ENCODE results near the gene ZNF469. TPM values are rescaled to one million over a fixed set of nuclear protein-coding genes. Genes with fewer than 3 reads are reported as not detected.

The ZNF469 gene
- total RNA-seq, 2 donors from 2014 or later: 0.07 to 0.54 TPM

DNA sequence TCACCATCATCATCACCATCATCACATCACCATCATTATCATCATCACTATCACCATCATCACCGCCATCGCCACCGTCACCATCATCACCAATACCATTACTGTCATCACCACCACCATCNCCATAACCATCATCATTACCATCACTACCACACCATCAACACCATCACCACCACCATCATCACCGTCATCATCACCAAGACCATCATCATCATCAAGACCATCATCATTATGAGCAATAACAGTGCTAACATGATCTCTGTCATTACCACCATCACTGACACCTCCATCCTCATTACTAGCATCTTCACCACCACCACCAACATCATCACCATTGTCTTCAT is 16.1 kb upstream of the ZNF469 start:
- Mint-ChIP-seq H3K9me3 (peaks cover 4 to 13% of the 10 kb centered on the region in 2 donors), H3K27ac (no peak overlapping the region), H3K36me3 (peaks cover 0 to 10% of the 10 kb centered on the region in 2 donors)
- no peak for DNase-seq (ENCODE audit: low spot score in 2 of 2)
- no peak for ATAC-seq

DNA sequence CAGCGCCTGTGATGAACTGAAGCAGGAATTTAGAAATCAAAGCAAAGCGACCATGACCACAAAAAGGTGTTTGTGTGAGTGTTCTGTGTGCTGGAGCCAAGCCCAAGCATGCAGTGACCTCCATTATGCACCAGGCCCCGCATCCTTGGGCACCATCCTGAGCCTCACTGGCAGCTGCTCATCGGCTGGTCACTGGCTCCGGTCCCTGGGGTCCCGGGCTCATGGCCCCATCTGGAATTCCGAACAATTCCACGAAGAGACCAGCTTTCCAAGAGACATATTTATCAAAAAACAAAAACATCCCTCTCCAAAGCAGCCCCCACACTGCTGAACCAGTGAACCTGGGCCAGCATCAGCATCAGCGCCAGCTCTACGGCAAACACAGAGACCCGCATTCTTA is 15.2 kb upstream of the ZNF469 start:
- no peak for DNase-seq (ENCODE audit: low spot score in 2 of 2)
- ATAC-seq: no peak
- no peak overlapping the region for H3K27ac Mint-ChIP-seq
- H3K36me3 Mint-ChIP-seq: peaks cover 0 to 10% of the 10 kb centered on the region in 2 donors
- H3K9me3 Mint-ChIP-seq: peaks cover 3 to 11% of the 10 kb centered on the region in 2 donors

DNA sequence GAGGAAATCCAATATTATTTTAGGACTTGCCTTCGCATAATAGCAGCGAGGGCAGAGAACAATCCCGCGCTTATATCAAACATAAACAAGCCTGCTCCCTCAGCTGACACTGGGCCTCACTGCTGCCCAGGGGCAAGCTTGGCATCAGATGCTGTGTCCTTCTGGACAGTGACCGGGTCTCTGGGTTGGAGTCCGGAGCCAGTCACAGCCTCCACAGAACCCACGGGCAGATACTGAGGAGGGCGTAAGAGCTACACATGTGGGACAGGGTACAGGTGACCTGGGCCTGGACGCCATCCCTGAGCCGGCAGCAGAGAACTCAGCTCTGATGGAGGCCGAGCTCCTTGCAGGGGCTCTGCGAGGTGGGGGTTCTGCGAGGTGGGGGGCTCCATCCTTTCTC is 14.7 kb upstream of the ZNF469 start:
- DNase-seq (ENCODE audit: low spot score in 2 of 2) (no peak), ATAC-seq (no peak)
- Mint-ChIP-seq H3K9me3 (peaks cover 0 to 6% of the 10 kb centered on the region in 2 donors), H3K36me3 (peaks cover 0 to 9% of the 10 kb centered on the region in 2 donors), H3K27ac (no peak overlapping the region)

DNA sequence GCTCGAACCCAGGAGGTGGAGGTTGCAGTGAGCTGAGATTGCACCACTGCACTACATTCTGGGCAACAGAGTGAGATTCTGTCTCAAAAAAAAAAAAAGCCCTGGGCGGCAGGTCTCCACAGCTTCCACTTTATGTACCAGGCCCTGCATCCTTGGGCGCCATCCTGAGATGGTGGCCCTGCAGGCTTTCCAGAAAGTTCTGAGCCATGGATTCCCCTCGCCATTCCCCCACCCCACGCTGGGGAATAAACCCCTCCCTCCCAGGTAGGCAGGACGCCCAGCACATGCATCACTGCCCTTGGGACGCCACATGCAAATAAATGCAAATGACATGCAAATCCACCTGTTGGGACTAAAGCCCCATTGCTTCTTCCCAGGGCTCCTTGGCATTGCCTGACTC is 13.8 kb upstream of the ZNF469 start:
- no peaks in the 10 kb centered on the region for H3K36me3 Mint-ChIP-seq
- DNase-seq (ENCODE audit: low spot score in 2 of 2): no peak
- no peaks in the 10 kb centered on the region for H3K9me3 Mint-ChIP-seq
- no peak for ATAC-seq
- H3K27ac Mint-ChIP-seq: no peak overlapping the region

DNA sequence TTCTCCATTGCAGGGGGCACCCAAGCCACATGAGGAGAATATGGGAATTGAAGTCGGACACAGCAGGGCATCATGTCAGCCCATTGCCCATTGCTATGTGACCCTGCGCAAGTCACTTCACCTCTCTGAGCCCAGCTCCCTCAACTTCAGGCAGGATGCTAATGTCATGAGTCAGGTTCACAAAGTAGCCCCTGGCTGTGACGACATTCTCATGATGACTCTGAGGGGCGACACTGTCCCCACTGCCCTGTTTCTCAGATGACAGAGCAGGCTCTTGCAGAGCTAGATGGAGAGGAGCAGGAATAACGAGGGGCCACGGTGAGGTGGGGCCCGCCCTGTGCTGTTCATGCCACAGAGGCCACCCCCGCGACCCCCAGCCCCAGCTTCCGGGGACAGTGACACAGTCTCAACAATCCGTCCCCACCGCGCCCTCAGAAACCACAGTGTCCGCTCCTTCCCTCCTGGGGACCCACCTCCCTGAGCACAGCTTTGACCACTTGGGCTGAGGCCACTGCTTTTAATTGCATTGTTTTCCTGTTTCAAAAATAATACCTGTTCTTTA is 13.2 kb upstream of the ZNF469 start:
- Mint-ChIP-seq H3K36me3 (no peaks in the 10 kb centered on the region), H3K27ac (no peak overlapping the region), H3K9me3 (no peaks in the 10 kb centered on the region)
- DNase-seq (ENCODE audit: low spot score in 2 of 2) (no peak), ATAC-seq (no peak)

DNA sequence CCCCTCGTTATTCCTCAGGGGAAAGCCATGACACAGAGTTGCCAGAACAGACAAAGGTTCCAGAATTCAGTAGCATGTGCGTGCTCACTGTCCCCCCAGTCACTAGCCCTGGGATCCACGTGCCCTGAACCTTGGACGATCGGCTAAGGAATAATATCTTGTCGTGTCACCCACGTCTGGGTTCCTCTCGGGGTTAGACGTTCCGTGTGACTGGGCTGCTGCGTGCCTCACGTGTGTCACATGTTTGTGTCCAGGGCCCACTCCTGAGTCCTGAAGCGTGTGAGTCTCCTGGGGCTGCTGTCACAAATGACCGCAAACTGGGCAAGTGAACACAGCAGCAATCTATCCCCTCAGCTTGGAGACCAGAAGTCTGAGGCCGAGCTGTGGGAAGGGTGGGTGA is 12.4 kb upstream of the ZNF469 start:
- Mint-ChIP-seq H3K36me3 (no peaks in the 10 kb centered on the region), H3K27ac (no peak overlapping the region), H3K9me3 (no peaks in the 10 kb centered on the region)
- ATAC-seq (no peak), DNase-seq (ENCODE audit: low spot score in 2 of 2) (no peak)

DNA sequence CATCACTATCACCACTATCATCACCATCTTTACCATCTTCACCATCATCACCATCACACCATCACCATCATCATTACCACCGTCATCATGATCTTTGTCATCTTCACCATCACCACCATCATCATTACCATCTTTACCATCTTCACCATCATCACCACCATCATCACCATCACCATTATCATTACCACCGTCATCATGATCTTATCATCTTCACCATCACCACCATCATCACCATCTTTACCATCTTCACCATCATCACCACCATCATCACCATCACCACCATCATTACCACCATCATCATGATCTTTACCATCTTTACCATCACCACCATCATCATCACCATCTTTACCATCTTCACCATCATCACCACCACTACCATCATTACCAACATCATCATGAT is 10.2 kb upstream of the ZNF469 start:
- DNase-seq (ENCODE audit: low spot score in 2 of 2): no peak
- H3K36me3 Mint-ChIP-seq: no peaks in the 10 kb centered on the region
- ATAC-seq: no peak
- no peak overlapping the region for H3K27ac Mint-ChIP-seq
- H3K9me3 Mint-ChIP-seq: no peaks in the 10 kb centered on the region

DNA sequence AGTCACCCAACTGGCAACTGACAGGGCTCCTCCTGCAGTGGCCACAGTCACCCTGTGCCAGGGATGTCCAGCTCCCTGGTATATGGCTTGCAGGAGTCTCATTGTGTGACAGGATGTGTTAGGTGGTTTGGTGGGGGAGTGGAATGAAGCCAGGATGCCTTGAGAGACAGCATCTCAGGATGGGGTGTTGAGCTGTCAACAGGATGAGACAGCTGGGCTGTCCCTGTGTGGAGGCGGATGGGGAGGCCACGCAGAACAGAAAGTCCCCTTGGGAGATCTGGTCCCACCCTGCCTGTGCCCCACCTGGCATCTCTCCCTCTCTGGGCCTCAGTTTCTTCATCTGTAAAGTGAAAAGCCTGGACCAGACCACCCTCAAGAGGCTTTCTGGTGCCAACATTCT is 9.5 kb upstream of the ZNF469 start:
- DNase-seq (ENCODE audit: low spot score in 2 of 2) (no peak), ATAC-seq (no peak)
- Mint-ChIP-seq H3K9me3 (no peaks in the 10 kb centered on the region), H3K27ac (no peak overlapping the region), H3K36me3 (no peaks in the 10 kb centered on the region)

DNA sequence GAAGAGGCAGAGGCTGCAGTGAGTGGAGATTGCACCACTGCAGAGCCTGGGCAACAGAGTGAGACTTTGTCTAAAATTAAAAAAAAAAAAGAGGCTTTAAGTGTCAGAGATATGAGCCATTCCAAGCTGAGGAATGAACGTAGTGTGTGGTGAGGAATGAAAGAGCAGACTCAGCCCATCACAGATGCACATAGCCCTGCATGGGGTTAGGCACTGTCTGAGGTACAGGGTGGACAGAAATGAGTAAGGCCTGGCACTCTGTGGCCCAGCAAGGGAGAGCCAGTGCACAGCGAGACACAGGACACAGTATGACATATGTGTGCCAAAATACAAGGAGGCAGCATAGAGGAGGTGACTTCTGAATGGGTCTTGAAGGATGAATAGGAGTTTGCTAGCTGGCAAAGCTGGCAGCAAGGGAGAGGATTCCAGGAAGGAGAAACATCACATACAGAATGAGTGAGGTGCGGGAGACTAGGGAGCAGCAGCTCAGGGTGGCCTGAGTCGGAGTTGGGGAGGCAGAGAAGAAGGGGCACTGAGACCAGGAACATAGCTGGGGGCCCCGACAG is 8.7 kb upstream of the ZNF469 start:
- H3K9me3 Mint-ChIP-seq: no peaks in the 10 kb centered on the region
- H3K27ac Mint-ChIP-seq: no peak overlapping the region
- no peaks in the 10 kb centered on the region for H3K36me3 Mint-ChIP-seq
- DNase-seq (ENCODE audit: low spot score in 2 of 2): no peak
- ATAC-seq: no peak

DNA sequence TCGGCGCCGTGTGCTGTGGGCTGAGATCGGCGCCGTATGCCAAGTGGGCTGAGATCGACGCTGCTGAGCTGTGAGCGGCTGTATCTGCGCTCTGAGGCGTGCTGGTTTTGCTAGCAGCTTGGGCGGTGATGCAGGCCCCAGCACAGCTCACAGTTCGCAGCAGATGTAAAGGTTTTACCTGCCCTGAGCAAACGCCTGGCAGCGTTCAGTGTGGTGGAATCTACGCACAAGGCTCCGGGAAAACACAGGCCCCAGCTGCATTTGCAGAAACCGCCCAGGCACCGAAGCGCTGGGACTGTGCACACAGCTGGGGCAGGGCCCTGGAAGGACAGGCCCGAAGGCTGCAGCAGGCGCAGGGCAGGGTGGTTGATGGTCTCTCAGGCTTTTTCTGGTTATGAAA is 8.0 kb upstream of the ZNF469 start:
- H3K36me3 Mint-ChIP-seq: no peaks in the 10 kb centered on the region
- DNase-seq (ENCODE audit: low spot score in 2 of 2) (no peak), ATAC-seq (no peak)
- H3K27ac Mint-ChIP-seq: no peak overlapping the region
- no peaks in the 10 kb centered on the region for H3K9me3 Mint-ChIP-seq

DNA sequence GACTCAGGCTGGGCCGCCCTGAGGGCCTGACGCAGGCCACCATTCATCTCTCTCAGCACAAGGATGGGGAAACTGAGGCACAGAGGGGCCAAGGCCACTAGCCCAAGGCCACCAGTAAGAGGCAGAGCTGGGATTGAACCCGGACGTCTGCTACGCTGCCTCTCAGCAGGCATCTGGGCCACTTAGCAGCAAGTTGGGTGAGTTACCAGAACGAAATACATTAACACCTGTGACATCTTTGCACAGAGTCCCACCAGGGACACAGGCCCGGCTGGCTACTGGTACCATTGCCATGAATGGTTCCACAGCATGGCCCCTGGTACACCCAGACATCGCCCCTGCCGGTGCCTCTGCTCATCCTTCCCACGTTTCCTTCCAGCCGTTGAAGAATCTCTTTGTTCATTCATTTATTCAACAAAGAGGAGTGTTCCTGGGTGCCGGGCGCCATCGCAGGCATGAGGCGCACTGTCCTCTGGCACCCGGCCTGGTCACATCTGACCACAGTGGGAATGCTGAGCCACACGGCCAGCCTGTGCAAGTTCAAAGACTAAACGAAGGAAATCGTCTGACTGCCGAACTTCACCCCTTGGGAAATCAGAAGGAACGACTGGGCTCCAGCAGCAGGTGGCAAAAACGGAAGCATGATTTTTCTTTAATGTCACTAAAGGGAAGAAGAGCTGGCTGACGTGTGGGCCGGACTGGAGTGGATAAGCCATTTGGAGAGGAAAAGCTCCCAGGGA is 7.4 kb upstream of the ZNF469 start:
- DNase-seq (ENCODE audit: low spot score in 2 of 2): no peak
- no peak for ATAC-seq
- H3K27ac Mint-ChIP-seq: no peak overlapping the region
- no peaks in the 10 kb centered on the region for H3K9me3 Mint-ChIP-seq
- no peaks in the 10 kb centered on the region for H3K36me3 Mint-ChIP-seq

DNA sequence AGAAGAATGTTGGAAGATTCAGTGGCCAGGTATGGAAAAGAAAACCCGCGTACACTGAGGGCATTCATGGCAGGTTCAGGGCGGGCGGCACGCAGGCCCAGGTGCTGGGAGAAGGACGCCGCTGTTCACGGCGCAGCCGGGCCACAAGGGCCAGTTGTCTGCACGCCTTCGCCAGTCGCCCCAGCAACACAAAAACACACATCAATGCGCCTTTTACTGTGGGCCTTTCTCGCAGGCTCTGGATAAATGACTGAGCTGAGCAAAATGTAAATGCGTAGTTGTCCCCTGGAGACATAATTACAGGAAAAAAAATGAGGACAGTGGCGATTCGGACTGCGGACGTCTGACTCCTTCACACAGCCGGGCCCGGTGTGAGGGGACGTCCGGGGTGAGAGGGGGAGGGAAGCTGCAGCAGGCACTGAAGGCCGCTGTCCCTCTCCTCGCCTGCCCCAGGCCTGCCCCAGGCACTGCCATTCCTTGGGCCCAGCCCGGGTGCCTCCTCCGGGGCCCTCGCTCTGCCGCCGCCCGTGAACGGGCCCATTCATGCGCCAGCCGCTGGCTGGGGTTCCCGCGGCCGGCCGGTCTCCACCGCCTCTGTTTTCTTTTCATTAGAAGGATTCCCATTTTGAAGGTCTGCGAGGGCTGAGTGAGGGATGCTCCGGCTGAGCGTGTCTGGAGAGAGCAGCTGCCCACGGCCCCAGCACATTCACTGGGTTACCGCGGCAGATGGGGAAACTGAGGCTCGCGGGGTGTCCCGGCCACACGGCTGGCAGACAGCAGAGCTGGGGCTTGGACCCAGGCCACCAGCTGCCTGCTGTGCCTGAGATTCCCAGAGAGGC is 6.5 kb upstream of the ZNF469 start:
- Mint-ChIP-seq H3K27ac (no peak overlapping the region), H3K9me3 (no peaks in the 10 kb centered on the region), H3K36me3 (no peaks in the 10 kb centered on the region)
- no peak for ATAC-seq
- no peak for DNase-seq (ENCODE audit: low spot score in 2 of 2)

DNA sequence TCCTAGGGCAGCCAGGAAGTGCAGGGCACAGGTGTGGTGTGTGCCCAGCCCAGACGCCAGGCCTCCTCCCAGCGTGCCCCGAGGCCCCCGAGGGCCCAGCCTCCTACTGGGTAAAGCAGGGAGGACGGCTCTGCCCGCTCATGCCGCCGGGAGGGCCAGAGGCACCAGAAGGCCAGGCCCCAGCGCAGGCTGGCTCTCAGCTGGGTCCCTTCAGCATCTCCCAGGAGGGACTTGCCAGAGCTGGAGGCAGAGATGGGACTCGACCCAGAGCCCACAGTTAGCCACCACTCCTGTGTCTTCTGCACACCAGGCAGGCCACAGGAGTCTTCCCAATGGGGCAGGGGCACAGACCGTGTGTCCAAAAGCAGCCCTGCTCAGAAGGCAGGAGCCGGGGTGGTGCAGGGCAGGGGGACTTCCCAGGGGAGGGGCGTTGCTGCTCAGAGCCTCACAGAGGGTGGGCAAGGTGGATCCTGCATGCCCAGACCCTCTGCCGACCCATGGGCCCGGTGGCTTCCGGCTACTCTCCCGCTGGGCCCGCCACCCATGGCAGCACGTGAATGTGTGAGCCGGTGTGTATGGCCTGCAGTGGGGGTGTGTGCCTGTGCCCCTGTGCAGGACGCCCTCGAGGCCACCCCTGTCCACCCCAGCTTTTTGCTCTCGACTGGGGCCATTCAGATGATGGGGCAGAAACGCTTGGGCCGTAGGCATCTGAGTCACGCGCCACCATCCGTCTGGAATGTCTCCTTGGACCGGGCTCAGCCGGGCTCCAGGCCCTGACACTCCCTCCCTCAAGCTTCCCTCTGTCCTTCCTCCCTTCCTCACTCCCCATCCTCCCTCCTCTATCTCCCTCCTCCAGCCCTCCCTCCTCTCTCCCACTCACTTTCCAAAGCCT is 5.7 kb upstream of the ZNF469 start:
- no peak overlapping the region for H3K27ac Mint-ChIP-seq
- no peak for ATAC-seq

DNA sequence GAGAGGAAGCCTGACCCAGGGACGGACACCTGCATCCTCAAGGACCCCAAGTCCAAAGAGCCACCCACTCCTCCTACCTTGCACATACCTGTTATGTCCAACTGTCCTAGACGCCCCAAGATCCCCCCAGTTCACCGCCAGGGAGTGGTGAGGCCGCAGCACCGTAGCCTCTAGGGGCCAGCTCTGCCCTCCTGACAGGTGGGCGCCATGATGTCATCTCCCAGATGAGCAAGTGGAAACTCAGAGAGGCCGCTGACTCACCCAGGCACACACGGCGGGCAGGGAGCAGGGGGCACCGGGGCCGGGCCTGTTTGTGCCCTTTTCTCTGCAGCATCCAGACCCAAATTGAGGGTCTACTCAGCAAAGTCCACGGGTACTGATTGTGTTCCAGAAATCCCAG is 4.8 kb upstream of the ZNF469 start:
- DNase-seq (ENCODE audit: low spot score in 2 of 2): no peak
- no peaks in the 10 kb centered on the region for H3K9me3 Mint-ChIP-seq
- no peaks in the 10 kb centered on the region for H3K36me3 Mint-ChIP-seq
- no peak overlapping the region for H3K27ac Mint-ChIP-seq
- ATAC-seq: no peak

More for the DNA sequence above, 5.7 kb upstream of the ZNF469 start:
- Mint-ChIP-seq H3K36me3 (no peaks in the 10 kb centered on the region), H3K9me3 (no peaks in the 10 kb centered on the region)
- DNase-seq (ENCODE audit: low spot score in 2 of 2): no peak

DNA sequence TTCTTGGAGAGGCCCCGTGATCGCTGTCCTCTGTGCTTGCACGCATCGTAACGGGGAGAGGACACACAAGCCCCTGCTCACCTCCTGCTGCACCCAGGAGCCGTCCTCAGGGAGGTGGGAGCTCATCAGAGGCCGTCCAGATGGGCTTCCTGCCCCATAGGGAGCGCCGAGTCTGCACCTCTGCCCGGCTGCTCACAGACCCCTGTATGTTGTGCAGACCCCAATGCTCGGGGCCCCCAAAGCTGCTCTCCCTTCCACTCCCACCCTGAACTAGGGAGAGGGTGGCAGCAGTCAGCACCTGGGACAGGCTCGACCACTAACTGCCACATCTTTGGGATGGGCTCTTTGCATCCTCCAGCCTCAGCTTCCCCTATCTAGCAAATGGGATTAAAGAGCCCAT is 4.4 kb upstream of the ZNF469 start:
- Mint-ChIP-seq H3K27ac (no peak overlapping the region), H3K9me3 (no peaks in the 10 kb centered on the region), H3K36me3 (no peaks in the 10 kb centered on the region)
- ATAC-seq (no peak), DNase-seq (ENCODE audit: low spot score in 2 of 2) (no peak)

DNA sequence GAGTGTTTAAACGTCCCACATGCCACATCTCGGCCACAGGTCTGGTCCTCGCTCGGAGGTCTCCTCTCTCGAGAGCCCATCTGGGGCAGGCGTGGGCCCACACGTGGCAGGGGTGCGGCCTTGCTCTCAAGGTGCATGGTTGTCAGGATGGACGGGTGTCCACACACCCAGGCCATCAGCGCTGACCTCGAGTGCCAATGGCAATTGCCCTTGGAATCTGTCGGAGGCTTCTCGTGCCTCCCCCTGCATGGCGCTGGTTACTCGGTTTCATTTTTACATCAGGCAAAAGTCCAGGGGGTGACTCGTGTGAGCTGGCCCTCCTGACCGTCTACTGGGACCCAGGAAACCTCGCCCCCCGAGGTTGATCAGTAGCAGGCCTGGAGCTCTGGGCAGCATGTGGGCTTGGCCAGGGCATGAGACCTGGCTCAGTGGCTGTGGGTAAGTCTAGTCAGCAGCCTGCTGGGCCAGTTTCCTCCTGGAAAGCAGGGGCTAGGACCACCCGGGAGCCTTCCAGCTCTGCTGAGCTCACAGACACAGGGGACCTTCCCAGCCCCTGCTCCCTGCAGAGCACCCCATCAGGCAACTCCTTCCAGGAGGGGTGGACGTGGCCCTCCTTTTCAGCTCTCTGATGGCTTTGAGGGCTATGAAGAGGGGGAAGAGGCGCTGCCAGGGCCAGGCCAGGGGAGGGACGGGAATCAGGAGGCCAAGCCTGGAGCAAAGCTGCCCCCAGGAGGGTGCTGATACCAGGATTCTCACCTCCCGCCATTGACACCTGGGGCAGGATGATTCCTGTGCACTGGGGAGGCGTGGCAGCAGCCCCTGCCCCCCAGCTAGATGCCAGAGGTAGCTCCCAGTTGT is 3.7 kb upstream of the ZNF469 start:
- ATAC-seq (no peak), DNase-seq (ENCODE audit: low spot score in 2 of 2) (no peak)
- Mint-ChIP-seq H3K27ac (no peak overlapping the region), H3K9me3 (no peaks in the 10 kb centered on the region), H3K36me3 (no peaks in the 10 kb centered on the region)

All from activated naive CD4-positive, alpha-beta T cell treated with anti-CD3 and anti-CD28 coated beads, Interleukin-2, amount 50 U/mL, for 72 hours (primary cell).